ENCODE measurements around the gene ITGA2.

The ITGA2 gene

DNA sequence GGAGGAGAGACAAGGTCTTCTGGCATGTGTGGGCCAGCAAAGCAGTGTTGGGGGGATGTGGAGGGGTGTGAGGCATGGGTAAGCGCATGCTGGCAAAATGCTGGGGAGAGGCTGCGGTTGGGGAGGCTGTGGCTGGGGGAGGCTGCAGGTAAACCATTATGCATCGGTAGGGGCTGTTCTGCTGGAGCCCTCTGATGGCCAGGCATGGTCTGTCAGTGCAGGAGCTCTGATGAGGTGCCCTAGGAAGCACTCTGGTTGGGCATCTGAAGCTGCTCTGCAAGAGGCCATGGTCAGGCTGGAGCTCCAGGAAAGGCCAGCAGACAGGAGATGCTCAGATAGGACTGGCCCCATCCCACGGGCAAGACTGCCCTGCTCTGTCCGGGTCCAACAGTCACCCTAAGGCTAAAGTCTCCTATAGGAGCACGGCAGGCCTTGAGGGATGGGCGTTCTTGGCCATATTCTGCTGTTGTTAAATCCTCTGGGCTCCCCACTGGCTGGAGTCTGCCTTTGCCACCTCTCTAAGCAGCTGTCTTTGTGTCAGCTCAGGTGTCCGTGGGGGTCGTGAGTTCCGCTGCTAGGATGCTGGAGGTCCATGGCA, 28.7 kb downstream of the ITGA2 start:
- no peak for DNase-seq (ENCODE audit: low read depth in 2 of 2)

DNA sequence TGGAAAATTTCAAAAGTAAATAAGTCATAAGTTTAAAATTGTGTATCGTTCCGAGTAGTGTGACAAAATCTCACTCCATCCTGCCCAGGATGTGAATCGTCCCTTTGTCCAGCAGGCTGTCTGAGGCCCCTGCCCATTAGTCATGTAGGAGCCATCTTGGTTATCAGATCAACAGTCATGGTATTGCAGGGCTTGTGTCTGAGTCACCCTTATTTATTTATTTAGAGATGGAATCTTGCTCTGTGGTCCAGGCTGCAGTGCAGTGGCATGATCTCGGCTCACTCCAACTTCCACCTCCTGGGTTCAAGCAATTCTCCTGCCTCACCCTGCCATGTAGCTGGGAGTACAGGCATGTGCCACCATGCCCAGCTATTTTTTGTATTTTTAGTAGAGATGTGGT, 30.2 kb downstream of the ITGA2 start:
- no peak for DNase-seq (ENCODE audit: low read depth in 2 of 2)

DNA sequence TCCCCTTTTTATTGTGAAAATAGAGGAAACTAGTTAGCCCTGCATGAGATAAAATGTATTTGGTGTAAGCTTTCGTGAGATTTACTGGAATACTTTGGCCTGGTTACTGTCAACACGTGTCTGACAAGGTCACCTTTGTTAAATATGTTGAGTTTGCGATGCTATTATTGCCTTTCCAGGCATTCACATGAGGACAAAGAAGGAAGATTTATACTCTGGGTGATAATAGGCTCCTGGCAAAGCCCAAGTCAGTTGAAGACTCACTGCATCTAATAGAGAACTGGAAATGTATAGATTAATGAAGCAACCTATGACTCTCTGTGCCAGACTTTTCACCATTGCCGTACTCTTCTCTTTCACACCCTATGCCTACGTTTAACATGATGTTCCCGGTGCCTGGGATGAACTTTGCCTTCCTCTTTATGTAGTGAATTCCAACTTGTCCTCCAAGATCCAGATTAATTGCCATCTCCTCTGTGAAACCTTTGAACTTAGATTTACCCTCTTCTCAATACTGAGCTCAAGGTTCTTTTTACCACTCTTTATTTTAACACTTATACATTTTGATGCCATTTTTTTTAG, 33.9 kb downstream of the ITGA2 start:
- DNase-seq (ENCODE audit: low read depth in 2 of 2), result no peak

DNA sequence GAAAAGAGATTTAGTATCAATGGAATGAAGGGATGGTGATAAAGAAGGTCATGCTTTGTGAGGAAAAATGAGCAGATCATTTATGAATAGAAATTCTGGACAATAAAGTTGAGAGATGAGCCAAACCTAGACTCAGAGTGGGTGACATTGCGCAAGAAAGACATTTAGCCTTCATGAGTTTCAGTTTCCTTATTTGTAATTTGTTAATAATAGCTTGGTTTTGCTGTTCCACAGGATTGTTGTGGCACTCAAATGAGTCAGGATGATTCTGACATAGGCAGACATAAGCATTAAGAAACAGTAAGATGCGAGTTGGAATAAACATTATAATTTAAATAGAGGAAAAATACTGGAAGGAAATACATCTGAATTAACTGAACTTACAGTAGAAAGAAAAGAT, 34.8 kb downstream of the ITGA2 start:
- no peak for DNase-seq (ENCODE audit: low read depth in 2 of 2)

DNA sequence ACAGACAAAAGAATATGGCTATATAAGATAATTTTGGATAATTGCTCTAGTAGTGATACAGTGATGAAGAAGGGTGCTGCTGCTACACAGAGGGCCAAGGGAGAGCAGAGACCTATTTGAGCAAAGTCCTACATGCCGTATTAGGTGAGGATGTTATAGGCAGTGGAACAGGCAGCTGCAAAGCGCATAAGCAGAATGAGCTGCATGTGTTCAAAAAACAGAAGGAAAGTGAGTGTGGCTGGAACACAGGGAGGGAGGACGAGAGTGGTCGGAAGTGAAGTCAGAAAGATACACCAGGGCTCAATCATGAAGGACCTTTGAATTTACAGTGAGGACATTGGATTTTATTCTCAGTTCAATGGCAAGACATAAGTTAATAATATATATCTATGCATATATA, 35.4 kb downstream of the ITGA2 start:
- no peak for DNase-seq (ENCODE audit: low read depth in 2 of 2)

DNA sequence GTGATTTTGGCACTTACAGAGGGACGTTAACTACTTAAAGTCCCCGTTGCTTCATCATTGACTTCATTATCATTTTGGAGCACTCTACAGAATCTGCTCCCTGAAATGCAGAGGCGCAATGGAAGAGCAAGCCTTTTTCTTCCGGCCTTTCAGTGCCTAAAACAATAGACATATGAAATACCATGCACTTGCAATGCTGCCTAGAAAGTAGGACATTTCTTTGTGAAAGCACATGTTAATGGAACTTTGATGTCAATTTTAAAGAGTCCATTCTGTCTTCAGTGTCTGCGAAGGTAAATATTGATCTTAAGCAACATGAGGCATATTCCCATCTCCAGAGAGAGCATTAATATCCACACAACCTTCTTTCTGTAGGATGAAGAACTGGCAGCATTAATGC, 36.3 kb downstream of the ITGA2 start:
- no peak for DNase-seq (ENCODE audit: low read depth in 2 of 2)

DNA sequence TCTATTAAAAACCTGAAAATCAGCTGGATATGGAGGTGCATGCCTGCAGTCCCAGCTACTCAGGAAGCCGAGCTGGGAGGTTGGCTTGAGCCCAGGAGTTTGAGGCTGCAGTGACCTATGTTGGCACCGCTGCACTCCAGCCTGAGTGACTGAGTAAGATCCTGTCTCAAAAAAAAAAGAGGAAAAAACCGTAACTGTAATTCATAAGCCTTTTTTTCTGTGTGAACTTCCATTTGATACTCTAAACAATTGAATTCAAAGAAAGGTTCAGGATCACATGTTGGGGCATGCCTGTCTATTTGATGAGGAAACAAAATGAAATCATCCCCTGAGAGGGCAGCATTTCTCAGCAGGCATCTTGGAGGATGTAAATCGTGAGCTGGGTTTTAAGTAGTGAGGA, 38.8 kb downstream of the ITGA2 start:
- no peak for DNase-seq (ENCODE audit: low read depth in 2 of 2)

DNA sequence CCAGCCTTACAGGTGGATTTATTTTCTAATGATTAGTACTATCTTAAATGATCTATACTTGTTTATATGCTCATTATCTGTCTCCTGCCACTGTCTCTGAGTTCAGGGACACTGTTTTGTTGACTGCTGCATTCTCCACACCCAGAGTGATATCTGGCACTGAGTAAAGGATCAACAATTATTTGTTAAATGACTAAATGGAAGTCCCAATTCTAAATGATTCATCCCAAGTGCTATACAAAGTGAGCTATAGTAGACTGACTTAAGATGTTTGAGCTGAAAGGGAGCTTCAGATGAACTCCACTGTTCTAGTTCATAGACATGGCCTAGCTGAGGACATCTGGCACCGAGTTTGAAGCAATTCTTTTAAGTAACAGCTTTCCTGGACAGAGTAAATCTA, 40.5 kb downstream of the ITGA2 start:
- no peak for DNase-seq (ENCODE audit: low read depth in 2 of 2)

DNA sequence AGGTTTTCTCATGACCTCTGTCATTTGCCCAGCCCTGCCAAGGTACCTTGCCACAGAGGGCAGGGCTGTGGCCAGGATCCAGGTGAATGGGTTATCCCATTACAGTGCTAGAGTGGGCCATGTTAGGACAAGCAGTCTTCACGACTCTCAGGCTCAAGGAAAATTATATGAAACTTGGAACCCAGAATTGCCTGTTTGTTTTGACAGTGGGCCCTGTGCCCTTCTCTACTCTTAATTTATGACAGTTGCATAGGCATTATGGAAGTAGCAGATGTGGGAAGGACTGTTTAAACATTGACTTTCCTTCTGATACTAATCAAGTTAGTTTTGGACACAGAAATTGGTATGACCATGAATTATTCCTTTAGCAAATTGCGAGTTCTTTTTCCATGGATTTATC, 41.7 kb downstream of the ITGA2 start:
- DNase-seq (ENCODE audit: low read depth in 2 of 2), result no peak

DNA sequence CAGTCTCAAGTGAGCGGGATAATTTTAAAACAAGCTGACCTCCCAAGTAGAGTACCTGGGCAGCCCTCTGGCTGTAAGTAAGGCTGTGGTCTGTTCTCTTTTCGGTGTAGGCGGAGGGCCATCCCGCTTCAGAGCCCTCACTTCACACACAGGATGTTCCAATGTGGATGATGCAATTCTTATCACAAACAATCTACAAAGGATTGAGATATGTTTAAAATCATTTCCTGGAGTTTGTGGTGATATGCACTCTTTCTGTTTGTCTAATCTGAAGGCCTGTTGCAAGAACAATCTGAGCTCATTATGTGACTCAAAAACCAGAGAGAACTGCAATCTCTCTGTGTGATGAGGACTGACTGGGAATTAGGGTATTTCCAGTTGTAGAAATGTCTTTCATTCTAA, 42.5 kb downstream of the ITGA2 start:
- no peak for DNase-seq (ENCODE audit: low read depth in 2 of 2)

DNA sequence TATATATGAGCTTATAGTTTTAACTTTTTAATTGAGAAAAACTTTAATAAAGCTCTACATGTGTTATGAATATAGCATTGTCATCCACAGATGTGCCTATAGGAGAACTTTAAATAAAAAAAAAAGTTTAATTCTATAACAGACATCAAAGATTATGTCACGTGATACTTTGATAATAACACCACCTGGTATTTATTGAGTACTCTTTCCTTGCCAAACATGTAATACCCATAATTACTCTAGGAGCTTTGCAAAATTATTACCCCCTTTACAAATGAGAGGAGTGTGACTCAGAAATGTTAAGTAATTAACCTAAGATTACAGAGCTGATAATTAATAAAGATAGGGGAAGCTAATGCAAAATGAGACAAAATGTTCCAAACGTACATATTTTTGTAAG, 43.0 kb downstream of the ITGA2 start:
- no peak for DNase-seq (ENCODE audit: low read depth in 2 of 2)

DNA sequence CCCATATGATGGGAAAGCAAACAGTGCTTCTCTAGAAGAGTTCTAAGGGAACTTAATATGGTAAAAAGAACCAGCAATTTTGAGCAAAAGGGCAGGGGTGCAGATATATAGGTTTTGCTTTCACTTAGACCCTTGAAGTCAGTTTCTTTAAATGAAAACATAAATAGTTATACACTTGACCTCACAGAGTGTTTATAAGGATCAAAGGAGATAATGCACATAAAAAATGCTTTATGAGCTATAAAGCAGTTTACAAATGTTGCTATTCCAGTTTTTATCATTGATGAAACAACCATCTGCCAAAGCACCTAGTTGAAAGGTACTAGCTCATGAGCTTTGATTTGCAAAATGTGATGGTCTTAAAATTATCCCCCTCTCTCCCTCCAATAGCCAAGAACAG, 45.7 kb downstream of the ITGA2 start:
- DNase-seq (ENCODE audit: low read depth in 2 of 2), result no peak

DNA sequence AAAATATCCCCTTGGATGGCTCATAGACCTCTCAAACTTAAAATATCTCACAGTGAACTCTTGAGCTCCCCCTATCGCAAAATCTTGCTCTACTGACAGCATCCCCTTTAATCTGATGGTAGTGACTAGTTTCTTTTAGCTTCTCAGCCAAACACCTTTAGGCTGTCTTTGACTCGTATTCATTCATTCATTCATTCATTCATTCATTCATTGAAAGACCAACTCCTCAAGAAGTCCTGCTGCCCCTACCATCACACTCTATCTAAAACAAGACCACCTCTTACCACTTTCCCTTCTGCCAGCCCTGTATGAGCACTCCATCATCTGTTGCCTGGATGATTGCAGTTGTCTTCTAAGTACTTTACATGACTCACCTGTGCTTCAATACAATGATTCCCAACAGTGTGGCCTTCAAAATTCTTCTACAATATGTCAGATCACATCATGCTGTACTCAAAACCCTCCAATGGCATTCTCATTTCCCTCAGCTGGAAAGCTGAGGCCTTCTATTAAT, 46.8 kb downstream of the ITGA2 start:
- DNase-seq (ENCODE audit: low read depth in 2 of 2), result no peak

DNA sequence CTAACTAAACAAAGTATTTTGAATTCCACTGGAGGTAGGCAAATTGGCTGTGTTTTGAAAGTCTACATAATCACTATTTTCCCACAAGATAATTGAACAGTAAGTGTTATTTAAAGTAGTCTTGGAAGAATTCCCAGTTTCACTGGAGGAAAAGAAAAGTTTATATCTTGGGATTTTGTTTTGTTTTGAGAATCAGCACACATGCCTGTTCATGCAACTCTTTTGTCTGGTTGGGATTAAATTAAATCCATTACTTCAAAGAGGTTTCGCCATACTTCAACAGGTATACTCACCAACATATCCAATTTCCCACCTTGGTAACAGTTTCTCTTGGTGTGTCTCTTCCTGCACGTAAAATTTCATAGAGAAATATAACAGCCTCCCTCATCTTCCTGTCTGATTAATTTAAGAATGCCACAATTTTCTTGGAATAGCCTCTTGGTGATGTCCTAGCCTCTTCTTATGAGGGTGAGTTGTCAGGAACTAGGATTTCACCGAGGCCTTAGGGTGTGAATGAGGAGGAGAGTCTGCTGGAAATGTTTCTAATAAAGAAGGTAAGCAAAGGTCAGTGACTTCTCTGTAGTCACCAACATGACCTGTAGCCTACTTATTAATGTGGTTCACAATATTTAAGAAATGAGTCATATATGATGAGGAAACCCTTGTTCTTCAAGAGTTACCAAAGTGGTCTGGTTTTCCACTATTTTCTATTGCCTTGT, 48.1 kb downstream of the ITGA2 start:
- DNase-seq (ENCODE audit: low read depth in 2 of 2), result no peak

DNA sequence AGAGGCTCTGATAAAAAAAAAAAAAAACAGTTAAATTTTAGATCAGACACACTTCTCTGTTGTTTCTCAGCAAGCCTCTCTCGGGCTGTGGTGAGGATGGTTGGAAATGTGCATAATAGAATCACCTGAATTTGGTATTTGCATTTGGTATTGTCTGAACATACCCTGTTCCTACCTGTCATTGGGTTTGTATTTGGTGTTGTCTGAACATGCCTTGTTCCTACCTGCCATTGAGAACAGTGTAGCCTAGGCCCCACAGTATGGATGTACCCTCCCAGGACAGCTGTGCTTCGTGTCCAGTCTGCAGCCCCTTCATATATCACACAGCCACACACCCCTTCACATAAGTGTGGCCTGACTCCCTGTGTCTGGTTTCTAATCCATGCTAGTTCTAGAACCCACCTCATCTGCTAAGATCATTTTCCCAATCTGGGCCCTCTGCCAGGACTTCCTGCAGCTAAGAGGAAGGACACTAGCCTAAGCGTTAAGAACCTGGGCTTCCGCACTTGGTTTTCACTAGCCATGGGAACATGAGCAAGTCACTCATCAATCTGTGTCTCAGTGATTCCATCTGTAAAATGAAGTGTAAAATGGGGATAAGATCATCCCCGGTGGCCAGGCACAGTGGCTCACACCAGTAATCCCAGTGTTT, 49.2 kb downstream of the ITGA2 start:
- no peak for DNase-seq (ENCODE audit: low read depth in 2 of 2)

DNA sequence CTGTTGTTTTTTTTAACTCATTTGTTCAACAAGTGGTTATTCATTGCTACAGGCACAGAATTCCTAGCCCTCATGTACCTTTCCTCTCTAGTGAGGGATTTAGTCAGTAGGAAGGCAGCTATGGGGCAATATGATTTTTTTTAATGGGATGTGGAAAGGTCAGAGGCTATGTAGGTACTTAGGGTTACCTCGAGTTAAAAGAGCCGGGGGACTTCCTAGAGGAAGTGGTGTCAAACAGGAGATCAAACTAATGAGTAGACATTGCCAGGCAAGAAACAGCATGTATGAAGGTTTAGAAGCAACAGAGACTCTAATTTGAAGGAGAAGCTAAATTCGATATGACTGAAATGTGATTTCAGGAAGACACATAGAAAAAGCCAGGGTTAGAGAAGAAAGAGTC, 50.7 kb downstream of the ITGA2 start:
- DNase-seq (ENCODE audit: low read depth in 2 of 2), result no peak

DNA sequence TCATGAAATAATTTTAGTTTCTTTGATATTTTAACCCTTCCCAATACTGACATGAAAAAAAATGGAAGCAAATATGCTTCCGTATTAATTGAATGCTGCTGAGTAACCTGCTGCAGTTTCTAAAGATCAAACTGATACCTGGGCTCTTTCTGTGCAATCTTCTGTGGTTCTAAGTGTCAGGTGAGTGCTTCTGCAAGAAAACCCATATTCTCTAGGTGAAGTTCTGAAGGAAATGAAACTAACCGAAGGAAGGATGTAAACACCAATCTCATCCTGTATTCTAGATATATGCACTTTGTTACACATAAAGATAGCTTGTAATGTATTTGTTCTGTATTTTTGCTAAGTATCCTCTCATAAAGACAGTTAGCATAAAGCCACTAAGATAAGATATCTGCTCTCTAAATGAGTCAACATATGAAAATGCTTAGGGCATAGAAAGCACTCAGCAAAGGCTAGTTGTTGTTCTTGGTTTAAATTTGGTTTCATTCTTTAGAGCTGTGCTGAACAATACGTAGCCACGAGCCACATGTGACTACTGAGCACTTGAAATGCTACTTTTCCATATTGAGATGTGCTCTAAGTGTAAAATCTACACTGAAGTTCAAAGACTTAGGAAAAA, 52.0 kb downstream of the ITGA2 start:
- DNase-seq (ENCODE audit: low read depth in 2 of 2), result no peak

DNA sequence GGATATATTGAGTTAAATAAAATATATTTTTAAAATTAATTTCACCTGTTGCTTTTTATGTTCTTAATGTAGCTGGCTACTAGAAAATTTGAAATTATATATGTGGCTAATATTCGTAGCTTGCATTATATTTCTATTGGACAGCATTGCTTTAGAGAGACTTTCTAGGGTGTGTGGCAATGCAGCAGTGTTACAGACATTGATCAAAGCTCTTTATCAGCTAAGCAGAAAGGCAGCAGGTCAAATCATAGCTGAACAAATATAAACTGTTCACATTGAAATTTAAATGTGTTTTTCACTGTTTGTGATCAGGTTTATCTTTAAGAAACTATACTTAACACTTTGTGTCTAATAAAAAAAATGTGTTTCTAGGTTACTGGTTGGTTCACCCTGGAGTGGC, 52.6 kb downstream of the ITGA2 start:
- DNase-seq (ENCODE audit: low read depth in 2 of 2), result no peak

DNA sequence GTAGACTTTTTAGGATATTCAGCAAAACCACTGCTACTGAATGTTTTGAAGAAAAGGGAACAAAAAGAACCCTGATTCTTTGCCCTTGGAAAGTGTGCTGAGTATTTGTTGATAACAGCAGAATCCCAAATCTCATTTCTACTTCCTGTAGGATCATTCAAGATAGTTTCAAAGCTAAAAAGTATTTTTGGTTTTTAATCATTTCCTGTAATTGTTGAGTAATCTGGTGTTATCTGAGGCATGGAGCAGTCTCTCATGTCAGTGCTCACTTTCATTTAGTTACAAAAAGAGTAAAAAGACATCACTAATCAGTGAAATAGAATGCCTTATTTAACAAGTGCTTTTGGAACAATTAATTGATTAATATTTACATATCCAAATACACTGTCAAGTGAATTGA, 56.1 kb downstream of the ITGA2 start:
- DNase-seq (ENCODE audit: low read depth in 2 of 2), result no peak

DNA sequence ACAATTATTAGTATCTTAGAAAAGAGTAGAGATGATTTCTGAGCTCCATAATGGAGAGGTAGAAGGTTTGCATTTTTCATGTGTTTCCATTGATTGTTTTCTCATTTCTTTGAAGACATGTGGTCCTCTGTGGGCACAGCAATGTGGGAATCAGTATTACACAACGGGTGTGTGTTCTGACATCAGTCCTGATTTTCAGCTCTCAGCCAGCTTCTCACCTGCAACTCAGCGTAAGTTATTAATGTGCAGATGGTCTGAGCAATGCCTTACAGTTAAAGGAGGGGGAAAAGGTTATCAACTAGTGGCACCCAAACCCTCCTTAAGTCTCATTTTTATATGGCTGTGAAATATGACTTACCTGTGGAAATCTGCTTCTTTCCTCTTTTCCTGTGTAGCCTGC, 59.1 kb downstream of the ITGA2 start:
- no peak for DNase-seq (ENCODE audit: low read depth in 2 of 2)

DNA sequence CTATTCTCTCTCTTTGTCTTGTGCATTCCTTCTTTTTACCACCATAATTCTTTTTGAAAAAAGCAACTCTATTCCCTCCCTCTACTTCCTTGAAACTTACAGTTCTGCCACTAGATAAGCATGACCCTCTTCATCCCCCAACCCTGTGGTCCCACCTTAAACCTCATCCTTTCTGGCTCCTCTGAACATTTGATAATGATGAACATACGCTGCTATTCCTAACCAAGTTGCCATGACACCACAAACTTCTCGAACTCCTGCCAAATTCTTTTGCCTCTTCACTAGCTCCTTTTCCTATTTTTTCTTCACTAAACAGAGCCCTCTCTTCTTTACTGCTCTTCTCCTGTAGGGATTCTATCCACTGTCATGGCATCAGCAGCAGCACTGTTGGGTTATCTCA, 63.3 kb downstream of the ITGA2 start:
- no peak for DNase-seq (ENCODE audit: low read depth in 2 of 2)

DNA sequence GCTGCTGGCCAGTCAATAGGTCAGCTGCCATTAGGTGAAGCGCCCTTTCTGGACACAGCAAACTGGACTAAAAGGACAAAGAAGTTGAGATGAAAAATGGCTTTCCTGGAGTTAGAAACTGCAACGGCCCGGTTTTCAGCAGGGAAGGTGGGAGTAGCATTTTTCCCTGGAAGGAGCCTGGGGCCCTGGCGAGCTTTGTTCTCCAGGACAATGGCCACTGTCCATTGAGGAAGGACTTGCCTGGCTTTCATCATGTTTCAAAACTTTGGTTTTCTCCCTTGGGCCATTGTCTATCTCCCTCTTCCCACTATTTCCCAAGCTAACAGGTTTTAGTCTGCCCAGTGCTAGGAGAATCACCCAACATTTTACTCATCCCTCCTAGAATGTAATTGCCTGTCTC, 64.2 kb downstream of the ITGA2 start:
- DNase-seq (ENCODE audit: low read depth in 2 of 2), result no peak
